Parathyroid adenoma (tissue), 2 donors: ENCODE data around the gene CCDC43.
"Not testable (repeated sequence)": the region's sequence is repeated elsewhere in the genome, so short reads cannot be mapped to it uniquely, and the experiment has no call there.

Source experiments
- H2AFZ ChIP-seq: fragments of 300-600 bp; sonication (generic); one replicate; pipeline ENCODE4 v1.7.0; 2017; ENCODE audit warnings: antibody characterized with exemption, mild to moderate bottlenecking
- H3K27ac ChIP-seq: fragments of 300-600 bp; sonication (generic); one replicate; pipeline ENCODE4 v1.7.0; 2017
- H3K27me3 ChIP-seq: fragments of 300-600 bp; sonication (generic); one replicate; pipeline ENCODE4 v1.7.0; 2017; ENCODE audit warnings: low read length; ENCODE audit not compliant: control insufficient read depth, insufficient read depth
- H3K36me3 ChIP-seq: fragments of 300-600 bp; sonication (generic); one replicate; pipeline ENCODE4 v1.7.0; 2017; ENCODE audit warnings: low read length; ENCODE audit not compliant: control insufficient read depth, insufficient read depth
- H3K4me1 ChIP-seq: fragments of 300-600 bp; sonication (generic); one replicate; pipeline ENCODE4 v1.7.0; 2017; ENCODE audit warnings: control low read depth
- H3K4me2 ChIP-seq: fragments of 300-600 bp; sonication (generic); one replicate; pipeline ENCODE4 v1.7.0; 2017; ENCODE audit warnings: low read length
- H3K4me3 ChIP-seq: fragments of 300-600 bp; sonication (generic); one replicate; pipeline ENCODE4 v1.7.0; 2017; ENCODE audit warnings: low read depth, low read length
- H3K79me2 ChIP-seq: fragments of 300-600 bp; sonication (generic); one replicate; pipeline ENCODE4 v1.7.0; 2017; ENCODE audit warnings: control low read depth
- H3K9ac ChIP-seq: fragments of 300-600 bp; sonication (generic); one replicate; pipeline ENCODE4 v1.7.0; 2017; ENCODE audit warnings: mild to moderate bottlenecking
- H3K9me3 ChIP-seq: fragments of 300-600 bp; sonication (generic); one replicate; pipeline ENCODE4 v1.7.0; 2017; ENCODE audit warnings: low read length; ENCODE audit not compliant: control insufficient read depth
- CTCF ChIP-seq: fragments of 300-600 bp; sonication (generic); IDR thresholded peaks from one replicate; pipeline ENCODE4 v1.7.0; 2017; ENCODE audit warnings: antibody characterized with exemption, mild to moderate bottlenecking
- donor health status: primary hyperparathyroidism.

Gene CCDC43

DNA sequence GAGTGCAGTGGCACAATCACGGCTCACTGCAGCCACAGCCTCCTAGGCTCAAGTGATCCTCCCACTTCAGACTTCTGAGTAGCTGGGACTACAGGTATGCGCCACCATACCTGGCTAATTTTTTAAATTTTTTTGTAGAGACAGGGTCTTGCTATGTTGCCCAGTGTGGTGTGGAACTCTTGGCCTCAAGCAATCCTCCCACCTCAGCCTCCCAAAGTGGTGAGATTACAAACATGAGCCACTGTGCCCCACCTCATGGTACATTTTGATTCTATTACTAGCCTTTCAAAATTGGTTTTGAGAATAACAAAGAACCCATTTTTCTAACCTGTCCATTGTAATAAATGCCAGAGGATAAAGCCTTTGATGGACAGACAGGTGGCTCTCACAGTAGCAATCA is 1.4 kb downstream of the CCDC43 start:
- no peak for TF ChIP-seq CTCF
- Histone ChIP-seq H3K4me1 (peaks cover 6% of the 10 kb centered on the region), H3K36me3 (no peaks in the 10 kb centered on the region), H3K79me2 (peaks cover 8% of the 10 kb centered on the region), H3K4me2 (no peak overlapping the region), H3K27me3 (no peaks in the 10 kb centered on the region), H2AFZ (no peak overlapping the region), H3K9me3 (no peaks in the 10 kb centered on the region), H3K4me3 (no peak overlapping the region), H3K27ac (no peak overlapping the region), H3K9ac (no peak overlapping the region)

- Histone ChIP-seq H3K9me3 (no peaks in the 10 kb centered on the region), H3K27me3 (no peaks in the 10 kb centered on the region), H3K4me2 (no peak overlapping the region), H3K4me1 (peaks cover 6% of the 10 kb centered on the region), H3K79me2 (peaks cover 8% of the 10 kb centered on the region), H3K36me3 (no peaks in the 10 kb centered on the region), H3K4me3 (no peak overlapping the region), H2AFZ (no peak overlapping the region), H3K9ac (no peak overlapping the region), H3K27ac (no peak overlapping the region)
- no peak for TF ChIP-seq CTCF
Observed at GRCh38 chr17:44687756-44688155, 1.8 kb downstream of the CCDC43 start.

DNA sequence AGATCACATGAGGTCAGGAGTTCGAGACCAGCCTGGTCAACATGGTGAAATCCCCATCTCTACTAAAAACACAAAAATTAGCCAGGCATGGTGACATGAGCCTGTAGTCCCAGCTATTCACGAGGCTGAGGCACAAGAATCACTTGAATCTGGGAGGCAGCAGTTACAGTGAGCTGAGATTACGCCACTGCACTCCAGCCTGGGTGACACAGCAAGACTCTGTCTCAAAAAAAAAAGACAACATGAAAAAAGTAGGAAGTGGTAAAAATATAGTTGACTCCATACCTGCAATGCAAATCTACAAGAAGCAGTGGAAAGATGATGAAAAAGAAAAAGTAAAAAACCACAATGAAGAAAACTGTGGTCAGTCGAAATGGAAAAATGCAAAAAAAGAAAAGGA is 6.3 kb downstream of the CCDC43 start:
- not testable (repeated sequence) for H3K36me3 ChIP-seq, H3K27ac ChIP-seq, H3K9me3 ChIP-seq, H3K27me3 ChIP-seq, H3K4me1 ChIP-seq, H3K79me2 ChIP-seq, H2AFZ ChIP-seq, H3K4me3 ChIP-seq, H3K9ac ChIP-seq, H3K4me2 ChIP-seq

- no peak overlapping the region for H3K4me3 ChIP-seq
- H3K36me3 ChIP-seq: no peaks in the 10 kb centered on the region
- no peak for TF ChIP-seq CTCF
- no peaks in the 10 kb centered on the region for H3K4me1 ChIP-seq
- H3K27ac ChIP-seq: no peak overlapping the region
- no peaks in the 10 kb centered on the region for H3K79me2 ChIP-seq
- H2AFZ ChIP-seq: no peak overlapping the region
- H3K27me3 ChIP-seq: no peaks in the 10 kb centered on the region
- H3K9ac ChIP-seq: no peak overlapping the region
- H3K4me2 ChIP-seq: no peak overlapping the region
- H3K9me3 ChIP-seq: no peaks in the 10 kb centered on the region
Observed at GRCh38 chr17:44677136-44677535, 12.4 kb downstream of the CCDC43 start.

DNA sequence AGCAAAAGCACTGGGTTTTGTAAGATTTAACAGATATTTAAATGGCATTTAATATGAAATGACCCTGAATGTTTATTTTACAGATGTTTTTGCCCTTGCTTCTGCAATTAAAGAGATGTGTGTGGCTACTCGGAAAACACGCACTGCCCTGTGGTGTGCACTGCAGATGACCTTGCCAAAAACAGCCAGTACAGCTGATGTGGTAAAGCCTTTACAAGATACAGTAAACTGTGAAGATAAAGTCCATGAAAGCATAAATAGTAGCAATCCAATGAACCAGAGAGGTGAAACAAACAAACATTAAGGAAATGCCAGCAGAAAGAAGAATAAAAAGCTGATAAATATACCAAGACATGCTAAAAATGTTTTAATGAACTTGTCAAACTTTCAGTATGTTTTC is 15.7 kb downstream of the CCDC43 start:
- H3K27ac ChIP-seq: no peak overlapping the region
- H3K27me3 ChIP-seq: no peaks in the 10 kb centered on the region
- H3K9ac ChIP-seq: no peak overlapping the region
- no peak overlapping the region for H3K4me3 ChIP-seq
- no peaks in the 10 kb centered on the region for H3K36me3 ChIP-seq
- no peaks in the 10 kb centered on the region for H3K9me3 ChIP-seq
- no peaks in the 10 kb centered on the region for H3K79me2 ChIP-seq
- no peak for TF ChIP-seq CTCF
- H2AFZ ChIP-seq: no peak overlapping the region
- H3K4me2 ChIP-seq: no peak overlapping the region
- no peaks in the 10 kb centered on the region for H3K4me1 ChIP-seq
